Activated CD4-positive, alpha-beta T cell treated with anti-CD3 and anti-CD28 coated beads, Interleukin-2, amount 50 U/mL, for 48 hours (primary cell): ENCODE data around the gene HGFAC.

Experiments used
- DNase-seq, 2 experiments: peaks; one replicate each; pipeline ENCODE4 v3.0.0-alpha.2; 2020

Gene HGFAC

GRCh38 chr4:3492741-3493719 lies 51.3 kb downstream of the HGFAC start:
- no peak for DNase-seq

- DNase-seq, result no peak
These were observed 52.1 kb downstream of the HGFAC start for GRCh38 chr4:3493720-3494461.

GRCh38 chr4:3494462-3494871 lies 52.7 kb downstream of the HGFAC start:
- DNase-seq, result no peak

GRCh38 chr4:3495204-3495975 lies 53.6 kb downstream of the HGFAC start:
- DNase-seq, result no peak

- no peak for DNase-seq
These were observed 54.3 kb downstream of the HGFAC start for GRCh38 chr4:3496021-3496420.

- DNase-seq, result no peak
These were observed 55.3 kb downstream of the HGFAC start for GRCh38 chr4:3497095-3497494.

- no peak for DNase-seq
These were observed 56.0 kb downstream of the HGFAC start for GRCh38 chr4:3497523-3498389.

- no peak for DNase-seq
These were observed 56.6 kb downstream of the HGFAC start for GRCh38 chr4:3498407-3498806.
